Stimulated activated CD4-positive, alpha-beta T cell treated with anti-CD3 and anti-CD28 coated beads, Interleukin-1b, Interleukin-23, amount 100 ng/mL, for 4 hours (primary cell): ENCODE results near the gene PGF.

Experiments used
- DNase-seq, 2 donors: peaks; one replicate each; pipeline ENCODE4 v3.0.0-alpha.2; 2020; ENCODE audit warnings: low read depth in 2 of 2

Gene PGF

GRCh38 chr14:74919421-74920165, 35.8 kb downstream of the PGF start:
- no peak for DNase-seq

GRCh38 chr14:74918380-74918779, 37.0 kb downstream of the PGF start:
- DNase-seq: no peak

GRCh38 chr14:74917646-74918081, 37.7 kb downstream of the PGF start:
- no peak for DNase-seq

GRCh38 chr14:74917178-74917543, 38.2 kb downstream of the PGF start:
- no peak for DNase-seq

GRCh38 chr14:74915826-74916225, 39.6 kb downstream of the PGF start:
- no peak for DNase-seq

GRCh38 chr14:74915426-74915825, 40.0 kb downstream of the PGF start:
- no peak for DNase-seq

- no peak for DNase-seq
Observed at GRCh38 chr14:74913986-74914573, 41.3 kb downstream of the PGF start.

- DNase-seq: no peak
Observed at GRCh38 chr14:74913393-74913910, 41.9 kb downstream of the PGF start.

GRCh38 chr14:74912801-74913200, 42.6 kb downstream of the PGF start:
- DNase-seq: no peak

- no peak for DNase-seq
Observed at GRCh38 chr14:74912111-74912510, 43.3 kb downstream of the PGF start.

- no peak for DNase-seq
Observed at GRCh38 chr14:74911704-74912103, 43.7 kb downstream of the PGF start.

- DNase-seq: no peak
Observed at GRCh38 chr14:74911221-74911620, 44.2 kb downstream of the PGF start.

GRCh38 chr14:74910556-74910955, 44.8 kb downstream of the PGF start:
- no peak for DNase-seq

GRCh38 chr14:74909911-74910310, 45.5 kb downstream of the PGF start:
- no peak for DNase-seq

GRCh38 chr14:74909501-74909900, 45.9 kb downstream of the PGF start:
- no peak for DNase-seq

- no peak for DNase-seq
Observed at GRCh38 chr14:74908861-74909341, 46.5 kb downstream of the PGF start.

- DNase-seq: no peak
Observed at GRCh38 chr14:74907744-74908143, 47.7 kb downstream of the PGF start.

GRCh38 chr14:74906925-74907521, 48.4 kb downstream of the PGF start:
- DNase-seq: no peak

GRCh38 chr14:74905595-74906142, 49.7 kb downstream of the PGF start:
- DNase-seq: peak; percentile 78 to 80

GRCh38 chr14:74904635-74905503, 50.5 kb downstream of the PGF start:
- no peak for DNase-seq

- DNase-seq: no peak
Observed at GRCh38 chr14:74902941-74903705, 52.3 kb downstream of the PGF start.
